HEK293 (cell line): ENCODE measurements around the gene KLC3.

ENCODE experiments used
- CTCF ChIA-PET: fragments of 350-600 bp; formaldehyde crosslinking; extraction: SDS; loops from one replicate; lab custom pipeline; 2021; ENCODE audit warnings: antibody characterized with exemption; lab: Yijun Ruan, JAX
- POLR2A ChIA-PET: fragments of 300-600 bp; formaldehyde crosslinking; extraction: SDS; loops from one replicate; lab custom pipeline; 2020; ENCODE audit warnings: antibody characterized with exemption, inconsistent platforms; lab: Yijun Ruan, JAX
- H3K27ac ChIP-seq: fragments of 200-500 bp; sonication (Bioruptor generic); 2 replicates; pipeline ENCODE4 v1.5.1; 2014; ENCODE audit warnings: low read depth, low read length, control low read depth, inconsistent platforms; ENCODE audit errors: extremely low read depth
- H3K36me3 ChIP-seq, 2 experiments: fragments of 200-500 bp in 1 of 2; sonication (Bioruptor generic) in 1 of 2; 1 replicate in 1 of 2; 2 replicates in 1 of 2; pipeline ENCODE4 v1.5.1; 2014 to 2017; ENCODE audit warnings: inconsistent platforms in 2 of 2, low read length in 2 of 2; ENCODE audit not compliant: control insufficient read depth in 2 of 2, insufficient read depth in 1 of 2
- H3K4me1 ChIP-seq: fragments of 200-500 bp; sonication (Bioruptor generic); 2 replicates; pipeline ENCODE4 v1.5.1; 2014; ENCODE audit warnings: mild to moderate bottlenecking, low read length, inconsistent platforms; ENCODE audit not compliant: control insufficient read depth, insufficient read depth
- H3K4me3 ChIP-seq: 2 replicates; pipeline ENCODE4 v1.5.1; 2011; ENCODE audit warnings: low read depth, mild to moderate bottlenecking, control low read depth, low read length, moderate library complexity
- H3K9me3 ChIP-seq: fragments of 200-500 bp; sonication (Bioruptor generic); 2 replicates; pipeline ENCODE4 v1.5.1; 2014; ENCODE audit warnings: low read depth, low read length, inconsistent platforms; ENCODE audit not compliant: control insufficient read depth, insufficient read depth
- EGR2 ChIP-seq: fragments of 450-650 bp; formaldehyde crosslinking; IDR thresholded peaks from 2 replicates; pipeline ENCODE4 v1.5.1; 2016; ENCODE audit warnings: low read depth, missing biosample characterization, missing genetic modification characterization
- FEZF1 ChIP-seq: fragments of 450-650 bp; formaldehyde crosslinking; IDR thresholded peaks from 2 replicates; pipeline ENCODE4 v1.5.1; 2016; ENCODE audit warnings: missing biosample characterization, missing genetic modification characterization
- GFI1B ChIP-seq: fragments of 450-650 bp; formaldehyde crosslinking; IDR thresholded peaks from 2 replicates; pipeline ENCODE4 v1.5.1; 2016; ENCODE audit warnings: missing biosample characterization, missing genetic modification characterization
- ZBTB17 ChIP-seq: fragments of 450-650 bp; formaldehyde crosslinking; IDR thresholded peaks from 2 replicates; pipeline ENCODE4 v1.5.1; 2016; ENCODE audit warnings: missing biosample characterization, missing genetic modification characterization
- ZBTB21 ChIP-seq: fragments of 450-650 bp; formaldehyde crosslinking; IDR thresholded peaks from 2 replicates; pipeline ENCODE4 v1.5.1; 2017; ENCODE audit warnings: missing biosample characterization, missing genetic modification characterization
- ZFP69B ChIP-seq: fragments of 450-650 bp; formaldehyde crosslinking; IDR thresholded peaks from 2 replicates; pipeline ENCODE4 v1.5.1; 2016; ENCODE audit warnings: missing biosample characterization, missing genetic modification characterization
- ZIC2 ChIP-seq: fragments of 450-650 bp; formaldehyde crosslinking; IDR thresholded peaks from 2 replicates; pipeline ENCODE4 v1.5.1; 2016; ENCODE audit warnings: missing biosample characterization, missing genetic modification characterization
- ZNF148 ChIP-seq: fragments of 450-650 bp; formaldehyde crosslinking; IDR thresholded peaks from 2 replicates; pipeline ENCODE4 v1.5.0; 2017; ENCODE audit warnings: missing biosample characterization, missing genetic modification characterization, borderline replicate concordance
- ZNF169 ChIP-seq: fragments of 450-650 bp; formaldehyde crosslinking; IDR thresholded peaks from 2 replicates; pipeline ENCODE4 v1.5.1; 2016; ENCODE audit warnings: missing biosample characterization, missing genetic modification characterization
- ZNF184 ChIP-seq: fragments of 450-650 bp; IDR thresholded peaks from 2 replicates; pipeline ENCODE4 v1.5.1; 2018; ENCODE audit warnings: missing biosample characterization, mild to moderate bottlenecking, missing genetic modification characterization
- ZNF239 ChIP-seq: fragments of 450-650 bp; formaldehyde crosslinking; IDR thresholded peaks from 2 replicates; pipeline ENCODE4 v1.5.1; 2016; ENCODE audit warnings: missing biosample characterization, missing genetic modification characterization
- ZNF266 ChIP-seq: fragments of 450-650 bp; formaldehyde crosslinking; IDR thresholded peaks from 2 replicates; pipeline ENCODE4 v1.5.1; 2016; ENCODE audit warnings: missing biosample characterization, missing genetic modification characterization, low read depth
- ZNF280C ChIP-seq: fragments of 450-650 bp; formaldehyde crosslinking; IDR thresholded peaks from 2 replicates; pipeline ENCODE4 v1.5.1; 2016; ENCODE audit warnings: missing biosample characterization, missing genetic modification characterization
- ZNF394 ChIP-seq: fragments of 450-650 bp; formaldehyde crosslinking; IDR thresholded peaks from 2 replicates; pipeline ENCODE4 v1.5.1; 2016; ENCODE audit warnings: missing biosample characterization, missing genetic modification characterization, mild to moderate bottlenecking, moderate library complexity, borderline replicate concordance
- ZNF416 ChIP-seq: fragments of 450-650 bp; formaldehyde crosslinking; IDR thresholded peaks from 2 replicates; pipeline ENCODE4 v1.5.1; 2016; ENCODE audit warnings: missing biosample characterization, missing genetic modification characterization
- ZNF501 ChIP-seq: fragments of 450-650 bp; formaldehyde crosslinking; IDR thresholded peaks from 2 replicates; pipeline ENCODE4 v1.5.1; 2016; ENCODE audit warnings: missing biosample characterization, missing genetic modification characterization
- ZNF514 ChIP-seq: fragments of 450-650 bp; formaldehyde crosslinking; IDR thresholded peaks from 2 replicates; pipeline ENCODE4 v1.5.1; 2016; ENCODE audit warnings: missing biosample characterization, missing genetic modification characterization
- ZNF658 ChIP-seq: fragments of 450-650 bp; formaldehyde crosslinking; IDR thresholded peaks from 2 replicates; pipeline ENCODE4; 2016; ENCODE audit warnings: missing biosample characterization, missing genetic modification characterization
- ZNF664 ChIP-seq: fragments of 450-650 bp; formaldehyde crosslinking; IDR thresholded peaks from 2 replicates; pipeline ENCODE4 v1.5.1; 2016; ENCODE audit warnings: missing biosample characterization, missing genetic modification characterization
- ZNF692 ChIP-seq: fragments of 450-650 bp; formaldehyde crosslinking; IDR thresholded peaks from 2 replicates; pipeline ENCODE4 v1.5.1; 2016; ENCODE audit warnings: missing biosample characterization, missing genetic modification characterization
- ZNF830 ChIP-seq: fragments of 450-650 bp; IDR thresholded peaks from 2 replicates; pipeline ENCODE4 v1.5.0; 2018; ENCODE audit warnings: missing biosample characterization, missing genetic modification characterization, low read depth, mild to moderate bottlenecking, moderate library complexity
- ZXDB ChIP-seq: fragments of 450-650 bp; formaldehyde crosslinking; IDR thresholded peaks from 2 replicates; pipeline ENCODE4 v1.5.1; 2016; ENCODE audit warnings: missing biosample characterization, missing genetic modification characterization
- TF ChIP-seq, protein P1 (sequence below): sonication (generic); formaldehyde crosslinking; IDR thresholded peaks from 2 replicates; pipeline ENCODE4 v1.8.1; 2022; ENCODE audit warnings: mild to moderate bottlenecking, moderate library complexity, missing genetic modification reagents
- TF ChIP-seq, protein P2 (sequence below): fragments of 450-650 bp; formaldehyde crosslinking; IDR thresholded peaks from 2 replicates; pipeline ENCODE4 v1.5.1; 2016; ENCODE audit warnings: missing biosample characterization, missing genetic modification characterization

KLC3 gene

DNA sequence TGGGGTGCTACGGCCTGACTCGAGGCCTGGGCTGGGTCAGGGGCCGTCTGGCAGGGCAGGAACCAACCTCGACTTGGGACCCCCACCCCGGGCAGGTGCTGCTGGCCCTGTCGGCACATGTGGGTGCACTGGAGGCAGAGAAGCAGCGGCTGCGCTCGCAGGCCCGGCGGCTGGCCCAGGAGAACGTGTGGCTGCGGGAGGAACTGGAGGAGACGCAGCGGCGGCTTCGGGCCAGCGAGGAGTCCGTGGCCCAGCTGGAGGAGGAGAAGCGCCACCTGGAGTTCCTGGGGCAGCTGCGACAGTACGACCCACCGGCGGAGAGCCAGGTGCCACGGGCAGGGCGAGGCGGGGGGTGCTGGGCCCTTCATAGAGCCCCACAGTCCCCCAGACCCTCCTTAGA lies 5.9 kb downstream of the KLC3 start (continued):
- TF ChIP-seq, protein P1, sequence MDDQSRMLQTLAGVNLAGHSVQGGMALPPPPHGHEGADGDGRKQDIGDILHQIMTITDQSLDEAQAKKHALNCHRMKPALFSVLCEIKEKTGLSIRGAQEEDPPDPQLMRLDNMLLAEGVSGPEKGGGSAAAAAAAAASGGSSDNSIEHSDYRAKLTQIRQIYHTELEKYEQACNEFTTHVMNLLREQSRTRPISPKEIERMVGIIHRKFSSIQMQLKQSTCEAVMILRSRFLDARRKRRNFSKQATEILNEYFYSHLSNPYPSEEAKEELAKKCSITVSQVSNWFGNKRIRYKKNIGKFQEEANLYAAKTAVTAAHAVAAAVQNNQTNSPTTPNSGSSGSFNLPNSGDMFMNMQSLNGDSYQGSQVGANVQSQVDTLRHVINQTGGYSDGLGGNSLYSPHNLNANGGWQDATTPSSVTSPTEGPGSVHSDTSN (CRISPR knock-in tag): no peak
- TF ChIP-seq ZNF394 (tag by site-specific recombination): no peak

- ChIA-PET POLR2A (no interaction called here), CTCF (no interaction called here)
- H3K27ac ChIP-seq: no peak overlapping the region
- H3K4me3 ChIP-seq: no peak overlapping the region
- H3K9me3 ChIP-seq: no peaks in the 10 kb centered on the region
- peaks cover 9 to 51% of the 10 kb centered on the region in 2 experiments for H3K36me3 ChIP-seq
- no peaks in the 10 kb centered on the region for H3K4me1 ChIP-seq
- TF ChIP-seq ZNF416 (tag by site-specific recombination): no peak
- TF ChIP-seq, all 188 proteins: peak for 0
Observed at GRCh38 chr19:45347570-45348366, 7.2 kb downstream of the KLC3 start.

DNA sequence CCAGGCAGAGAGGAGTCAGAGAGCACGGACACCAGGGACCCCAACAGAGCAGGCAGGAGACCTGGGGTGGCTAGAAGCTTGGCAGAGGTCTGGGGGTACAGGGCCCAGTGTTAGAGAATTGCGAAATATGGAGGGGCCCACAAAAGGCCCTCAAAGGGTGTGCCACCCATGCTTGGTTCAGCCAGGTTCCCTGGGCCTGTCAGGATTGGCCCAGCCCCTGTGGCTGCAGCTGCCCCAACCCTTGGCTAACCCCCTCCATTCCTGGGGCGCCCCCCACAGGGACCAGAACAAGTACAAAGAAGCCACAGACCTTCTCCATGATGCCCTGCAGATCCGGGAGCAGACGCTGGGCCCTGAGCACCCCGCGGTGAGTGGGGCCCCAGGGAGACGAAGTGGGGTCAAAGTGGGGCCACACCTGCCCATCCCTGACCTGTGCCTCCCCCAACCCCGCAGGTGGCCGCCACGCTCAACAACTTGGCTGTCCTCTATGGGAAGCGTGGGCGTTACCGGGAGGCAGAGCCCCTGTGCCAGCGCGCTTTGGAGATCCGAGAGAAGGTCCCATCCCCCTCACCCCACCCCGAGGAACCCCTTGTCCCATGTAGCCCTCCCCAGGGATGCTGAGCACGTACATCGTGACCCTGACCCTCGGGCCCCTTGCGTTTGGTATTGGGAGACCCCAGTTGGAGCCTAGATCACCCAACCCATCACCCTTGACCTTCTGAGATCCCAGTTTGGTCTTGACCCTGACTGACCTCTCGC lies 8.0 kb downstream of the KLC3 start:
- ChIA-PET CTCF (no interaction called here), POLR2A (no interaction called here)
- H3K27ac ChIP-seq: no peak overlapping the region
- no peaks in the 10 kb centered on the region for H3K9me3 ChIP-seq
- no peaks in the 10 kb centered on the region for H3K4me1 ChIP-seq
- no peak overlapping the region for H3K4me3 ChIP-seq
- peaks cover 9 to 59% of the 10 kb centered on the region in 2 experiments for H3K36me3 ChIP-seq
- no peak for TF ChIP-seq ZNF148 (tag by site-specific recombination)
- no peak for TF ChIP-seq ZNF169
- TF ChIP-seq ZNF658: no peak
- no peak for TF ChIP-seq EGR2
- no peak for TF ChIP-seq ZNF280C (tag by site-specific recombination)
- no peak for TF ChIP-seq ZNF514 (tag by site-specific recombination)
- no peak for TF ChIP-seq ZNF266 (tag by site-specific recombination)
- TF ChIP-seq ZNF664: no peak
- TF ChIP-seq ZIC2 (tag by site-specific recombination): peak; percentile 50
- no peak for TF ChIP-seq ZBTB21 (tag by site-specific recombination)
- TF ChIP-seq ZNF239 (tag by site-specific recombination): no peak
- TF ChIP-seq, protein P2, sequence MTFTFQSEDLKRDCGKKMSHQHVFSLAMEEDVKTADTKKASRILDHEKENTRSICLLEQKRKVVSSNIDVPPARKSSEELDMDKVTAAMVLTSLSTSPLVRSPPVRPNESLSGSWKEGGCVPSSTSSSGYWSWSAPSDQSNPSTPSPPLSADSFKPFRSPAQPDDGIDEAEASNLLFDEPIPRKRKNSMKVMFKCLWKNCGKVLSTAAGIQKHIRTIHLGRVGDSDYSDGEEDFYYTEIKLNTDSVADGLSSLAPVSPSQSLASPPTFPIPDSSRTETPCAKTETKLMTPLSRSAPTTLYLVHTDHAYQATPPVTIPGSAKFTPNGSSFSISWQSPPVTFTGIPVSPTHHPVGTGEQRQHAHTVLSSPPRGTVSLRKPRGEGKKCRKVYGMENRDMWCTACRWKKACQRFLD (tag by site-specific recombination): no peak
- TF ChIP-seq ZNF184 (tag by site-specific recombination): no peak
- no peak for TF ChIP-seq ZBTB17 (tag by site-specific recombination)
- peak; percentile 52; the same call in 1 of the 2 replicates for TF ChIP-seq ZXDB (tag by site-specific recombination)
- no peak for TF ChIP-seq ZNF830
- TF ChIP-seq FEZF1 (tag by site-specific recombination): no peak
- no peak for TF ChIP-seq ZNF501 (tag by site-specific recombination)
- TF ChIP-seq GFI1B (tag by site-specific recombination): no peak
- peak; percentile 59; the same call in 1 of the 2 replicates for TF ChIP-seq ZFP69B (tag by site-specific recombination)
- TF ChIP-seq ZNF692 (tag by site-specific recombination): peak; percentile 88
